A673 (cell line): Measurements from ENCODE around the gene EIF5A2.
"Not testable (repeated sequence)": the region's sequence is repeated elsewhere in the genome, so short reads cannot be mapped to it uniquely, and the experiment has no call there.

Source experiments
- CTCF ChIP-seq: fragments of 300-800, 200-600 bp; sonication (generic); conservative IDR thresholded peaks from 2 replicates; pipeline ENCODE4 v1.5.1; 2017; ENCODE audit warnings: low read depth, mild to moderate bottlenecking, antibody characterized with exemption, low read length, moderate library complexity, mixed read lengths
- EZH2 ChIP-seq: fragments of 200-600 bp; sonication (generic); IDR thresholded peaks from 2 replicates; pipeline ENCODE4 v1.6.1; 2017; ENCODE audit warnings: borderline replicate concordance, low read depth, mild to moderate bottlenecking, mixed read lengths, antibody characterized with exemption, low read length; ENCODE audit not compliant: poor library complexity, severe bottlenecking

GRCh38 chr3:170896333-170896732 lies 12.1 kb downstream of the EIF5A2 start:
- TF ChIP-seq CTCF, EZH2: not testable (repeated sequence)
